NCI-H526 (cell line): ENCODE results near the gene ZNF565.
"Not testable (repeated sequence)": the region's sequence is repeated elsewhere in the genome, so short reads cannot be mapped to it uniquely, and the experiment has no call there.

ENCODE experiments used
- DNase-seq, 2 experiments: peaks; one replicate each; lab custom pipeline; 2025; lab: John Stamatoyannopoulos, UW

Gene ZNF565

DNA sequence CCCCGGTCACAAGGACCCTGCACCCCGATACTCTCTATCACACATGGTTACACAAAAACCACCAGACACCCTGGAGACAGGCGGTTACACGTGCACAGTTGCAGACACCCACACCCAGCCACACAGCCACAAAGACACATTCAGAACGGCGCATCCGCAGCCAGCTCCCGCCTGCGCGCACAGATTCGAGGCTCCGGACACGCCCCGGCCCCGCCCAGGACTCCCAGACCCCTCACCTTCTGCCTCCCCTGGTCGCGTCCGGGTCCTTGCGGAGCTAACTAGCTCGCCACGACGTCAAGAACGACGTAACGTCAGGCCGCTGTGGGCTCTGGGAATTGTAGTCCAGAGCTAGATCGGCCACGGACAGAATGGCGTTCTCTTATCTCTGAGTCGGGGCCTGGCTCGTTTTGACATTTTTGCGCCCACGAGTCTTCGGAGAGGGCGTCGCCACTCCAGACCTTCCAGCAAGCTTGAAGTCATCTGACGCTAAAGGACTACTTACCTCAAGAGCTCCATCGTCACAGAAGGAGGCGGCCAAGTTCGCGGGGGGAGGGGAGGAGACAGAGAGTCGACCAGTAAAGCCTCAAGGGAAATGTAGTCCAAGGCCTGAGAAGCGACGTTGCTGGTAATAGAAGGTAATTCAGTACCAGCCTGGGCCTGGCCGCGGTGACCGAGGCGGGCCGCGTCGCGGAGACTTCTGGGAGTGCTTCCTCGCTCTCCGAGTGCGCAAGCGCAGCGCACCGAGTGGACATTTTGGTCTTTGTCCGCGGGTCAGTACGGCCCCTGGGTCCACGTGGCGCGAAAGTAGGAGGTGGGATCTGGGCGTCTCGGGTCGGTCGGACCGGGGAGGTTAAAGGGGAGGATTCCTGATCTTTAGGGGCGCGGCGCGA lies at the start of gene ZNF565, which contains the start of gene ZNF146:
Gene ZNF565, minus strand, starts transcription at position 280 of the 890 bp plus-strand sequence. CDS start 12,680 bp downstream, outside the sequence.
Gene ZNF146, plus strand, starts transcription at position 721 of the 890 bp plus-strand sequence. CDS start 21,335 bp downstream, outside the sequence.
- DNase-seq: peak; percentile 99 to 100

DNA sequence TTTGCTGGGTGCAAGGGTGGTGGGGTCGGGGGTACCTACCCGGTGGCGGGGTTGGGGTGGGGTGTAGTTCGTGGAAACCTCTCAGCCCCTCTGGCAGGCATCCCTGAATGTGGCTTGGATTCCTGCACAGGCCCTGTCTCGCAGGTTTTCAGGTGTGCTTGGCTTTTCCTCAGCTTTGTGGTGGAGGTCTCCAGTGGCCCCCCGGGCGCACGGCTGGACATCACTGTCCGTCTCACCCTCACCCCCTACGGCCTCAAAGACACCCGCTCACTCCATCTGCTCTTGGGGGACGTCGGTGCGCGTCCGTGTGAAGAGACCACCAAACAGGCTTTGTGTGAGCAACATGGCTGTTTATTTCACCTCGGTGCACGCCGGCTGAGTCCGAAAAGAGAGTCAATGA lies 44.7 kb upstream of the ZNF565 start:
- DNase-seq: no peak

DNA sequence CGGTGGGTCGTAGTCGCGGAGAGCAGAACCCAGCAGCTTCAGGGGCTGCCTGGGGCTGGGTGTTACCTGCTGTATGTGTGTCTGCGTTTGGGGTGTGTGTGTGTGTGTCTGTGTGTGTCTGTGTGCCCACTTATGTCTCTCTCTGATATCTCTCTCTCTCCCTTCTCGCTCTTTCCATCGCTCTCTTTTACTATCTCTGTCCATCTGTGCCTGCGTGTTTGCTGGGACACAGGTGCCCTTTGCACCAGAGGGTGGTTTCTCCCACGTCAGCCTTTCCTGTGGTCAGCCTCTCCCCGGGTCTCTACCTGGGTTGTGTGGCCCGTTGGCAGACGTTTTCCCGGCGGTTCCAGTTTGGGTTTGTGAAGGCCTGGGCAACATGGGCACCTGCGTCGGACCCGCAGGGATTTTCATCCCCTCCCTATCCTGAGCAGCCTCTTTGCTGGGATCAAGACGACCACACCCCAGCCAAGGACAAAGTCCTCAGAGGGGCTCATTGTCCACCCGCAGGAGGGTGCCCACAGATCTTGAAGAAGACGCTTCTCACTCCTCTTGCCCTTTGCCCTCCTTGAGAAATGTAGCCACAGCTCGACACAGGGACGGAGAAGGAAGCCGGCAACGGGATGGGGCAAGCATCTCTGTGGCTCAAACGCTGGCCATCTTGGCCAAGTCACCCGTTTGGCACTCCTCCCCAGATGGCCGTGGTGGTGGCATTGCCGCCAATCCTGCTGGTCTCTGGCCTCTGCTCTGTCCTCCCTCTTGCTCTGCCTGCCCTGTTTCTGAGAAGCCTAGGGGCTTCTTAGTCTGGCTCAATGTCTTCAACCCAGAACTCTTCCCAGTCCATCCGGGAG lies 43.8 kb upstream of the ZNF565 start:
- no peak for DNase-seq

DNA sequence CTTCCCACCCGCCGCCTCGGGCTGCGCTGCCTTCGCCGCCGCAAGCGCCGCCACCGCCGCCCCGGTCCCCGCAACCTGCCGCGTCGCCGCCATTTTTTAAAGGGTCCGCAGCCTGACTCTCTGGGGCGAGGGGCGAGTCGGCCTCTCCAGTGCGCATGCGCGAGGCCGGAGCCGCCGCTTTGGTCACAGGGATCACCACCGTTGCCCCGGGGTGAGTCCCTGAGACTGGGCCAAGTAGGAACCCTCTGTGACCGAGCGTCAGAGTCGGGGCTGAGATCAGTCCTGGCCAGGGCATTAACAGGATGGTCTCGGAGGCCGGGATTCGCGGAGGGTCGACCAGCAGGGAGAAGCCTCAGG lies 43.0 kb upstream of the ZNF565 start:
- DNase-seq: no peak

DNA sequence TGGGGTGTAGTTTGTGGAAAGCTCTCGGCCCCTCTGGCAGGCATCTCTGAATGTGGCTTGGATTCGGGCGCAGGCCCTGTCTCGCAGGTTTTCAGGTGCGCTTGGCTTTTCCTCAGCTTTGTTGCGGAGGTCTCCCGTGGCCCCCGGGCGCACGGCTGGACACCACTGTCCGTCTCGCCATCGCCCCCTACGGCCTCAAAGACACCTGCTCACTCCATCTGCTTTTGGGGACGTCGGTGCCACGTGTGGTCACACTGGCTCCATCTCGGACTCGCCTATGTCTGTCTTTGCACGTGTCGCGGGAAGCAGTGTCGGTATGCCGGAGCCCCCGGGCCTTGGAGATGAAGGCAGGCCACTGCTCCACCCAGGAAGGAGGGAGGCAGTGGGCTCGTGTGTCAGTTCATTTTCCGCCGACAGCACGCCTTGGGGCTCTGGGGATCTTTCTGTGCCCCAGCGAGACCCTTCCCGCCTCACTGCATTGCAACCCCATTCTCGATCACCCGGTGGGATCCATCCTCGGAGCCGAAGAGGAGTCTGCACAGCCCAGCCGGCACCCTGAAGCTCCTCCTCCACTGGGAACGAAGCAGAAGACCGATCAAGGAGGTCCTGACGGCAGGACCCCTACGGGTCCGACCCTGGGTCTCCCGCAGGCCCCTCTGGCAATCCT lies 42.5 kb upstream of the ZNF565 start:
- DNase-seq: no peak

DNA sequence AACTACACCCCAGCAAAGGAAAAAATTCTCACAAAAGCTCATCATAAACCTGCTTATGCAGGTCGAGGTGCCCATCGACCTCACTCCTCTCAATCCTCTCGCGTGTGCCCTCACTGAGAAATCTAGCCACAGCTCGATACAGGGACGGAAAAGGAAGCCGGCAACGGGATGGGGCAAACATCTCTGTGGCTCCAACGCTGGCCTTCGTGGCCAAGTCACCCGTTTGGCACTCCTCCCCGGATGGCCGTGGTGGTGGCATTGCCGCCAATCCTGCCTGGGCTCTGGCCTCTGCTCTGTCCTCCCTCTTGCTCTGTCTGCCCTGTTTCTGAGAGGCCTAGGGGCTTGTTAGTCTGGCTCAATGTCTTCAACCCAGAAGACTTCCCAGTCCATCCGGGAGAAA lies 41.6 kb upstream of the ZNF565 start:
- DNase-seq: no peak

DNA sequence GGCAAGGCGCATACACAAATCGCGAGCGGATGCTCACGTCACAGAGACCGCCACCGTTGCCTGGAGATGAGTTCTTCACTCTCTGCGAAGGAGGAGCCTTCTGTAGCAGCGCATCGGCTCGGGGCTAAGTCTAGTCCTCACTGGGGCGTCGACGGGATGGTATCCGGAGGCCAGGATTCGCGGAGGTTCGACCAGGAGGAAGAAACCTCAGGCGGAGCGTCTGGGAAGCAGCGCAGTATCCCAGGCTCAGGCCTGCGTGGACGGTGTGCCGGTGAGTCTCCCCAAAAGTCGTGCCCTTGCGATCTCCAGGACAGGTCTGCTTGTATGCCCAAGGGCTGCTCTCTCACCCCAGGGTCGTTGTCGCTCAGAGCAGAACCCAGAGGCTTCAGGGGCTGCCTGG lies 40.9 kb upstream of the ZNF565 start:
- no peak for DNase-seq

DNA sequence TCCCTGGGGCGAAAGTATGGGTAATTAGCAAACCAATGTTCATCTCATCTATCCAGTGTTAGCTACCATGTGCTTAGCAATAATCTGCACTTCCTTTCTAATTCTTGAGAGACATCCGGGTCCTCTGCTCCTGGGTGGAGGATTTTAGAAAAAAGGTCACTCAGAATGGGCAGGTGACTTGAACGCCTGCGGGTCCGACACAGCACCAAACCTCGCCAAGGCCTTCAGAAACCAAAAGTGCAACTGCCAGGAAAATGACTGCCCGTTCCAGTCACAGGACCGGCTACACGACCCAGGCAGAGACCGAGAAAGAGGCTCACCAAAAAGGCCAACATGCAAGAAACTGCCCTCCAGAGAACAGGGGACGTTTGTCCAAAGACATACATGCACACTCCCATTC lies 40.4 kb upstream of the ZNF565 start:
- no peak for DNase-seq

DNA sequence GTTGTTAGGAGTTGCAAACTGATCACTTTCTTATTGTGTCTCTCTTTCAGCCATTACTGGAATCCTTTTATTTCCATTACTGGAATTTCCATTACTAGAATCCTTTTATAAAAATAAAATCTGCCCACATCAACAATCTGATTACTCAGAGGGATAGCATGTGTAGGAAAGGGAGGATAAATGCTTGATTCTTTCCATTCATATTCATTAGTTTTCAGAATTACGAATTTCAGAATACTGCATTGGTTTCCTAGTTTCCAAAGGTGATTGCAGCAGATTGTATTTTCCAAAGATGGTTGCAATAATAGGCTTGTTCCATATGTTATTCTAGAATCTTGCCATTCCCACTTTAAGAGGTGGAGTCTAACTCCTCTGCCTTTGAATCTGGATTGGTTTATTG lies 37.6 kb upstream of the ZNF565 start:
- DNase-seq: no peak

DNA sequence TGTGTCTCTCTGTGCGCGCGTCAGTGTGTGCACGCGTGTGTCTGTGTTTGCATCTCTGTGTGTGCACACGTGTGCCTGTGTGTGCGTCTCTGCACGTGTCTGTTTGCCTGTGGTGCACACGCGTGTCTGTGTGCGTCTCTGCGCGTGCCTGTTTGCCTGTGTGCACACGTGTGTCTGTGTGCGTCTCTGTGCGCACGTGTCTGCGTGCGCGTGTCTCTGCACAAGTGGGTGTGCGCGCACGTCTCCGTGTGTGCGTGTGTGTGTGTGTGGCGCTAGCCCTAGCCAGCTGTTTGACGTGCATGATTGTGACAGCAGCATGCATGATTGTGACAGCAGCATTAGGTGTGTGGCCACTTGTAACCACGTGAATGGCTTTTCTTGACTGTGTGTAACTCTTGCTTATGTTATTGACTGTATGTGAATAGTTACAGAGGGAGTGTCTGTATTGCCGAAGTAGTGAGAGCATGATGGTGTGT lies 31.6 kb upstream of the ZNF565 start:
- DNase-seq: peak in 1 of 2 experiments; percentile 62

DNA sequence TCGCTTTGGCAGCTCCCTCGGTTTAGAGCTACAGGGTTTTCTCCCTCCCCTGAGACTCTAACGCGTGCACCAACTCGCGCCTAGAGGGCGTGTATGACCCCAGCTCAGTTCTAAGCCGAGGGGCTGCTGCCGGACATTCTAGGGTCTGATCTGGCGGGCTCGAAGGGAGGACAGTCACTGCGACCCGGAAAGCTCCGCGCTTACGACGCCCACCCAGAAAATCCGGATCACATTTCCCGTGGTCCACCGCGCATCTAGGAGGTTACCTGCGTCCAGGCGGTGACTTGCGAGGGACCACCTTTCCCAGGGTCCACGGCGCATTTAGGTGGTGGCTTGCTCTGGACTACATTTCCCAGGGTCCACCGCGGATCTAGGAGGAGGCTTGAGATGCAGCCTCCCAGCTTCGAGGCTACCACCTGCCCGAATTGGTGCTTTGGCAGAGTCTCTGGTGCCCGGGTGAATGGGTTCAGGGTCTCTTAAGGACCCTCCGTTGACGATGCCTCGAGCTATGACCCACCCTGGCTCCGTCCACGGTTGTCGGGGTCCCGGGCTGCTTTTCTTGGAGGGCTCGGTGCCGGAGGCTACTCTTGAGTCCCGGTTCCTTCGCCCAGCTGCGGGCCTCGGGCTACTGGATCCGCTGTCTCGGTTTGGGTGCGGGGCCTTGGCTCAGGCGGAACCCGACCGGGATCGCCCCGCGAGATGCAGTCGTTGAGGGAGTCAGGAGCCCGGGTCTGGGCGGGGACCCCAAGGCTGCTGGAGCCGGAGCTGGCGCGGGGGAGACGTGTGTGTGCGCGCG lies 30.9 kb upstream of the ZNF565 start:
- peak; percentile 53 to 68 for DNase-seq

DNA sequence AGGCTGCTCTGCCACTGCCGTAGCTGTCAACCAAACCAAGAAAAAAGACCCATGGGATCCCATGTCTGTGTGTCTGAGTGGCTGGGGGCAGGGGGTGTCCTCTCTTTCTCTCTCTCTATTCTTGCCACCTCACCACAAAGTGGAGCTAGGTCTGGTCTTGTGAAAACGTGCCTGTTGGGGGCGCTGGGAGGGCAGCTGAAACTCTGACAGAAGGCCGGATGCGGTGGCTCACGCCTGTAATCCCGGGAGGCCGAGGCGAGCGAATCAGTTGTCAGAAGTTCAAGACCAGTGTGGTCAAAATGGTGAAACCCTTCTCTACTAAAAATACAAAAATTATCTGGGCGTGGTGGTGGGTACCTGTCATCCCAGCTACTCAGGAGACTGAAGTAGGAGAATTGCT lies 29.6 kb upstream of the ZNF565 start:
- DNase-seq: peak in 1 of 2 experiments; percentile 15

DNA sequence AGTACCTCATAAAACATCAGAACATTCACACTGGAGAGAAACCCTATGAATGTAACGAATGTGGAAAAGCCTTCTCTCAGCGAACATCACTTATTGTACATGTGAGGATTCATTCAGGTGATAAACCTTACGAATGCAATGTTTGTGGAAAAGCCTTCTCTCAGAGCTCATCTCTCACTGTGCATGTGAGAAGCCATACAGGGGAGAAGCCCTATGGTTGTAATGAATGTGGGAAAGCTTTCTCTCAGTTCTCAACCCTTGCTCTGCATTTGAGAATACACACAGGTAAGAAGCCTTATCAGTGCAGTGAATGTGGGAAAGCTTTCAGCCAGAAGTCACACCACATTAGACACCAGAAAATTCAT lies 22.5 kb upstream of the ZNF565 start:
- no peak for DNase-seq

DNA sequence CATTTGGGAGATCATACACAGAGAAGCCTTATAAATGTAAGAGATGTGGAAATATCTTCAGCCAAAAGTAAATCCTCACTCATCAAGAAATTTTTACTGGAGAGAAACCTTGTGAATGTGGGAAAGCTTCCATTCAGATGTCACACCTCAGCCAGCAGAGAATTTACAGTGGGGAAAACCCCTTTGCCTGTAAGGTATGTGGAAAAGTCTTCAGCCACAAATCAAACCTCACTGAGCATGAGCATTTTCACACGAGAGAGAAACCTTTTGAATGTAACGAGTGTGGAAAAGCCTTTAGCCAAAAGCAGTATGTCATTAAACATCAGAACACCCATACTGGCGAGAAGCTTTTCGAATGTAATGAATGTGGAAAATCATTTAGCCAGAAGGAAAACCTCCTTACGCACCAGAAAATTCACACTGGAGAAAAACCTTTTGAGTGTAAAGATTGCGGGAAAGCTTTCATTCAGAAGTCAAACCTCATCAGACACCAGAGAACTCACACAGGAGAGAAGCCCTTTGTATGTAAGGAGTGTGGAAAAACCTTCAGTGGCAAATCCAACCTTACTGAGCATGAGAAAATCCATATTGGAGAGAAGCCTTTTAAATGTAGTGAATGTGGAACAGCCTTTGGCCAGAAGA lies 22.0 kb upstream of the ZNF565 start:
- no peak for DNase-seq

DNA sequence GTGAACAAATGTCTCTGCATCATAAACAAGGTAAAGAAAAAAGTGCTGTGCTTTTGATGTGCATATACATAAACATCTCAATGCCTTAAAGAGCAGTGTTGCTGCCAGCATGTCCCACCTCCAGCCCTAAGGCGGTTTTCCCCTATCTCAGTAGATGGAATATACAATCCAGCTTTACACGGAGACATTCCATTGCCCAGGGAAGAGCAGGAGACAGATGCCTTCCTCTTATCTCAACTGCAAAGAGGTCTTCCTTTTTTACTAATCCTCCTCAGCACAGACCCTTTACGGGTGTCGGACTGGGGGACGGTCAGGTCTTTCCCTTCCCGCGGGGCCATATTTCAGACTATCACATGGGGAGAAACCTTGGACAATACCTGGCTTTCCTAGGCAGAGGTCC lies 19.2 kb upstream of the ZNF565 start:
- DNase-seq: not testable (repeated sequence)

DNA sequence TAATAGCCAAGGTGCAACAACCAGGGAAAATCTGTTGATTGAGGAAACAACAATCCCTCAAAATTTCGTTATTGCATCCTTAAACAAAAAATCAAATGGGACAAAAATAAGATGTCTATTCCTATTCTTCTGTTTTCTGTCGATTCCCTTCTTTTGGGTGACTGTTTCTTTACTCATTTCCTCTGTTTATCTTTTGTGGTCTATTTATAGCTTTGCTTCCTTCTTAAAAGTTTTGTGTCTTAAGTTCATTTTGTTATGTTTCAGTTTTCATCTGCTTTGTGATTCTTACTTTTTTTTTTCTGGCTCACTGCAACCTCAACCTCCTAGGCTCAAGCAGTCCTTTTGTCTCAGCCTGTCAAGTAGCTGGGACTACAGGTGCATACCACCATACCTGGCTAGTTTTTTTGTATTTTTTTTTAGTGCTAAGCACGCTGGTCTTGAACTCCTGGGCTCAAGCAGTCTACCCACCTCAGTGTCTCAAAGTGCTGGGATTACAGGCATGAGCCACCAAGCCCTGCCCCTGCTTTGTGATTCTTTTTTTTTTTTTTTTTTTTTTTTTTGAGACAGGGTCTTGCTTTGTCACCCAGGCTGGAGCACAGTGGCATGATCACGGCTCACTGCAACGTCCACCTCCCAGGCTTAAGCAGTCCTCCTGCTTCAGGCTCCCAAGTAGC lies 10.9 kb upstream of the ZNF565 start:
- no peak for DNase-seq

DNA sequence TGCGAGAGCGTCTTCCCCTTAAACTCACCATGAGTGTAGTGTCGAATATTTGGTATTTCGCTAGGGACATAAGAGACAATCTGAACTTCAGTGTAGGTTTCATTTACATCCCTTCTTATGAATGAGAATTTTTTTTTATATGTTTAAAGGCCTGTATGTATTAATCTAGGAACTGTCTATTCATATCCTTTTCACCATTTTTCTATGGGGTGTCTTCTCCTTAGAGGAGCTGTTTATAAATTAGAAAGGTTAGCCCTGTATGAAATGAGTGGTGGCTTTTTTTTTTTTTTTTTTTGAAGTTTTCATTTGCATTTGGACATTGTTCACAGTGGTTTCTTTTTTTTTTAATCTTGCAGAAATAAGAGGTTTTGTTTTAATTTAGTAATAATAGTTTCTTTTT lies 8.0 kb upstream of the ZNF565 start:
- no peak for DNase-seq

DNA sequence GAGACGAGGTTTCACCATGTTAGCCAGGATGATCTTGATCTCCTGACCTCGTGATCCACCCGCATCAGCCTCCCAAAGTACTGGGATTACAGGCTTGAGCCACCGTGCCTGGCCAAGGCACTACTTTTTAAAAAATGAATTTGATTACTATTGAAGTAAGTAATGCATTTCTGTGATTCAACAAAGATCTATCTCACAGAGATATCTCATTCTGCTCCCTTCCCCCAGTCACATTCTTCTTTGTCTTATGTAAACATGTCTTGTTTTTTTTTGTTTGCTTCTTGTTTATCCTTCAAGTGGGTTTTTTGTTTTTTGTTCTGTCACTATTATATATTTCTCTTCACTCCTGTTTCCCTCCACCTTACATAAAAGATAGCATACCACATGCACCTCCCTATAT lies 7.0 kb upstream of the ZNF565 start:
- no peak for DNase-seq

DNA sequence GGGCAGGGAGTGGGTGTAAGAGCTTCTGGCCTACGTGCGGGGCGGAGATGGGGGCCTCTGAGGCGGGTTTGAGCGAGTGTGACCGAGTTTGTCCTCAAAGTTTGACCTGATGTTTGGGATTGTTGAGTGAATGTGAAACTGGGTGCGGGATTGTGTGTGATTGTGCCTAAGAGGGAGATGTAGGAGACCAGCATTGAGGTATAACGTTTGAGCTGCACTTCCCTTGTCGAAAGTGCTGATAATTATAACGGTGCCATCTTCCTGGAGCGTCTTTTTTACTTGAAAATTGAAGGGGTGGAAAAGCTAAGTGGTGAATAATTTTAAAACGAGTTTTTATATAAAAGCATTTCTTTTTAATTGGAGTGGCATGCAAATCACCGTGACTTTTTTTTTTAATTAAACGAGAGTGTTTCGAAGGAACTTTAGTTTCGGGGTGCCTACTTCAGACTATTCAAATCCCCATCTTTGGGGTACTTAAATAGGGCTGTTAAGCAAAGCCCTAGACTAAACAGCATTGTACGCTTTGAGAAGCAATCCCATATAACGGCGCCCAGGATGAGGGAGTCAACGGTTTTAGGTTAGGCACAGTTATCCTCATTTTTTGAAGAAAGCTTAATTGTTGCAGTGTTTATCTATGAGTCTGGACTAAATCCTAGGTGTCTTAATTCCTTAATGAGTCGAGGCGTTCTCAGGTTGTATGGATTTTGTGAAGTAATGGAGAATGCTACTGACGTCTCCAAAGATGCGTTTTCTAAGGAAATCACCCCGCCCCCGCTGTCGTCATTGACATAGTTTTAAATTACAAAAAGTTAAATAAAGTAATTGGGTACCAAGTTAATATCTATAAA lies 1.0 kb upstream of the ZNF565 start:
- DNase-seq: peak in 1 of 2 experiments; percentile 60
